Measurements from ENCODE around the gene IGFBP3. TPM values are rescaled to one million over a fixed set of nuclear protein-coding genes. Genes with fewer than 3 reads are reported as not detected.

The IGFBP3 gene
- total and polyA plus RNA-seq, 2 of the 13 experiments (the other 11 are each of a cell fraction or from before 2014, with no cell fraction given), result 57.5 TPM; not detected in 1

- TF ChIP-seq FOXM1 (CRISPR knock-in tag; IDR thresholded peaks at IDR 0.05) (no peak), FOXO1 (CRISPR knock-in tag; IDR thresholded peaks at IDR 0.05) (no peak), PITX1 (CRISPR knock-in tag; IDR thresholded peaks at IDR 0.05) (no peak), ZNF589 (CRISPR knock-in tag; conservative IDR thresholded peaks at IDR 0.05) (no peak), ZNF644 (CRISPR knock-in tag; IDR thresholded peaks at IDR 0.05; ENCODE audit: low read depth) (0 out of 2 replicates have a peak, but pooled peaks have one; percentile 8), ZNF329 (CRISPR knock-in tag; IDR thresholded peaks at IDR 0.05; ENCODE audit: low read depth) (no peak), KLF13 (CRISPR knock-in tag; IDR thresholded peaks at IDR 0.05) (no peak), NFYC (CRISPR knock-in tag; IDR thresholded peaks at IDR 0.05) (no peak), SCMH1 (CRISPR knock-in tag; IDR thresholded peaks at IDR 0.05; ENCODE audit: borderline replicate concordance) (no peak), ZNF800 (CRISPR knock-in tag; IDR thresholded peaks at IDR 0.05) (no peak; the same call in 1 of the 2 replicates), ZNF839 (CRISPR knock-in tag; IDR thresholded peaks at IDR 0.05; ENCODE audit: borderline replicate concordance) (no peak), EZH2 (conservative IDR thresholded peaks at IDR 0.05; ENCODE audit: low read depth, low read length) (no peak), ZNF572 (CRISPR knock-in tag; IDR thresholded peaks at IDR 0.05) (no peak), ELF1 (CRISPR knock-in tag; IDR thresholded peaks at IDR 0.05) (0 out of 2 replicates have a peak, but pooled peaks have one; percentile 4), ATF4 (CRISPR knock-in tag; IDR thresholded peaks at IDR 0.05) (no peak; a peak in 1 of 4 replicates), ARHGAP35 (CRISPR knock-in tag; IDR thresholded peaks at IDR 0.05; ENCODE audit: borderline replicate concordance) (no peak), ZMAT3 (CRISPR knock-in tag; conservative IDR thresholded peaks at IDR 0.05) (no peak), ZNF296 (CRISPR knock-in tag; conservative IDR thresholded peaks at IDR 0.05) (peak; percentile 39; the same call in 1 of the 2 replicates), TGIF2 (CRISPR knock-in tag; IDR thresholded peaks at IDR 0.05) (no peak), RBFOX2 (IDR thresholded peaks at IDR 0.05; ENCODE audit: low read depth, low read length) (peak; percentile 90), SIN3A (IDR thresholded peaks at IDR 0.05; ENCODE audit: borderline replicate concordance, low read depth, low read length) (0 out of 2 replicates have a peak, but pooled peaks have one; percentile 42), ZNF619 (CRISPR knock-in tag; IDR thresholded peaks at IDR 0.05) (peak; percentile 80; the same call in 1 of the 2 replicates), ZBTB46 (CRISPR knock-in tag; IDR thresholded peaks at IDR 0.05; ENCODE audit: borderline replicate concordance) (no peak), PHF21A (CRISPR knock-in tag; IDR thresholded peaks at IDR 0.05) (no peak), TARDBP (CRISPR knock-in tag; IDR thresholded peaks at IDR 0.05) (peak; percentile 42; the same call in 1 of the 2 replicates), ZFP82 (CRISPR knock-in tag; IDR thresholded peaks at IDR 0.05; ENCODE audit: borderline replicate concordance) (no peak; the same call in 1 of the 2 replicates)
These were observed 29.3 kb downstream of the IGFBP3 start (continued) for GRCh38 chr7:45891462-45892402.

Measured in HepG2 (cell line).